Fibroblast of skin of left quadriceps (primary cell): ENCODE data around the gene SARNP.

Source experiments
- DNase-seq, 2 experiments: peaks; one replicate each; pipeline ENCODE4 v3.0.0-alpha.2; 2013; ENCODE audit warnings: low read depth in 2 of 2

SARNP gene

GRCh38 chr12:55707841-55708694, 109.5 kb downstream of the SARNP start, which contains the start of gene ITGA7:
ITGA7 (minus strand) TSS chr12:55707904; CDS start chr12:55707682, 222 bp downstream.
- DNase-seq: no peak
